Keratinocyte (primary cell): ENCODE data around the gene BRD1. TPM values are rescaled to one million over a fixed set of nuclear protein-coding genes. Genes with fewer than 3 reads are reported as not detected.

ENCODE experiments used
- DNase-seq: peaks from one replicate; pipeline ENCODE4 v3.0.0-alpha.2; 2011; ENCODE audit warnings: low read depth, missing footprints, low spot score
- FAIRE-seq: peaks from 2 replicates; lab custom pipeline; 2011; peaks lifted over from hg19 to GRCh38; lab: Jason Lieb, UNC
- H2AFZ ChIP-seq: 2 replicates; pipeline ENCODE4 v1.6.0; 2012; ENCODE audit warnings: low read length, control low read depth, inconsistent platforms; ENCODE audit not compliant: control insufficient read depth
- H3K27ac ChIP-seq: 2 replicates; pipeline ENCODE4 v1.5.1; 2011; ENCODE audit warnings: low read length; ENCODE audit not compliant: control insufficient read depth, insufficient read depth
- H3K27me3 ChIP-seq: 3 replicates; pipeline ENCODE4 v1.6.0; 2011; ENCODE audit warnings: low read length; ENCODE audit not compliant: control insufficient read depth, insufficient read depth; ENCODE audit errors: extremely low read depth
- H3K36me3 ChIP-seq, 2 experiments: 2 replicates in 1 of 2; 3 replicates in 1 of 2; pipeline ENCODE4 v1.5.1; 2011; ENCODE audit warnings: low read length in 2 of 2, mild to moderate bottlenecking in 1 of 2; ENCODE audit not compliant: control insufficient read depth in 2 of 2, insufficient read depth in 2 of 2; ENCODE audit errors: extremely low read depth in 1 of 2
- H3K4me1 ChIP-seq: 3 replicates; pipeline ENCODE4 v1.5.1; 2011; ENCODE audit warnings: low read length; ENCODE audit not compliant: control insufficient read depth, insufficient read depth; ENCODE audit errors: extremely low read depth
- H3K4me2 ChIP-seq: 3 replicates; pipeline ENCODE4 v1.6.0; 2011; ENCODE audit warnings: low read depth, low read length; ENCODE audit not compliant: control insufficient read depth, insufficient read depth; ENCODE audit errors: extremely low read depth
- H3K4me3 ChIP-seq, 3 experiments: fragments of 200-600 bp in 1 of 3; sonication (generic) in 1 of 3; 2 replicates in 2 of 3; 3 replicates in 1 of 3; pipeline ENCODE4 v1.5.1; 2011 to 2016; ENCODE audit warnings: low read length in 3 of 3, mild to moderate bottlenecking in 3 of 3, control low read depth in 2 of 3, inconsistent platforms in 1 of 3, low read depth in 1 of 3, mixed read lengths in 1 of 3, mixed run types in 1 of 3, moderate library complexity in 1 of 3; ENCODE audit not compliant: control insufficient read depth in 2 of 3, insufficient read depth in 2 of 3; ENCODE audit errors: extremely low read depth in 1 of 3
- H3K79me2 ChIP-seq: 2 replicates; pipeline ENCODE4 v1.6.0; 2012; ENCODE audit warnings: low read length; ENCODE audit not compliant: control insufficient read depth, insufficient read depth
- H3K9ac ChIP-seq: 3 replicates; pipeline ENCODE4 v1.6.0; 2011; ENCODE audit warnings: low read length; ENCODE audit not compliant: control insufficient read depth, insufficient read depth; ENCODE audit errors: extremely low read depth
- H3K9me1 ChIP-seq: 3 replicates; pipeline ENCODE4 v1.6.0; 2011; ENCODE audit warnings: low read length; ENCODE audit not compliant: control insufficient read depth, insufficient read depth; ENCODE audit errors: extremely low read depth
- H3K9me3 ChIP-seq: 2 replicates; pipeline ENCODE4 v1.5.1; 2012; ENCODE audit warnings: low read depth, low read length; ENCODE audit not compliant: control insufficient read depth
- H4K20me1 ChIP-seq: 3 replicates; pipeline ENCODE4 v1.6.0; 2011; ENCODE audit warnings: low read length; ENCODE audit not compliant: control insufficient read depth, insufficient read depth; ENCODE audit errors: extremely low read depth
- CTCF ChIP-seq, 3 experiments: IDR thresholded peaks in 1 of 3; conservative IDR thresholded peaks in 1 of 3; optimal IDR thresholded peaks in 1 of 3; 2 replicates in 2 of 3; 3 replicates in 1 of 3; pipeline versions ENCODE3 to v1.5.1; 2011; ENCODE audit warnings: low read length in 3 of 3, mild to moderate bottlenecking in 3 of 3, moderate library complexity in 2 of 3, control low read depth in 1 of 3, inconsistent platforms in 1 of 3; ENCODE audit not compliant: insufficient read depth in 2 of 3; ENCODE audit errors: extremely low read depth in 1 of 3
- EZH2 ChIP-seq: IDR thresholded peaks from one replicate; pipeline ENCODE4 v1.6.1; 2012; ENCODE audit warnings: inconsistent platforms, mild to moderate bottlenecking, low read length, moderate library complexity
- dilution Hi-C: fragments of 300-500 bp; cut with MboI; formaldehyde crosslinking; loops from one replicate; pipeline ENCODE4 v1.7.0; 2020; ENCODE audit warnings: low sequenced_read_pairs; ENCODE audit not compliant: extremely low pct_ligation_motif_present
- polyA plus RNA-seq, 5 experiments: library from polyadenylated mRNA; depleted of rRNA in 3 of 5; stranded (reverse) in 3 of 5; stranded (forward) in 1 of 5; unstranded in 1 of 5; fragments of >200 nt; gene quantifications; 1 replicate in 1 of 5; 2 replicates in 3 of 5; 3 replicates in 1 of 5; pipeline versions ENCODE4 v1.2.1 to v1.2.3, GENCODE V29; 2011 to 2012; ENCODE audit warnings: missing spikeins in 2 of 5, low read depth in 1 of 5, low replicate concordance in 1 of 5

The BRD1 gene
- polyA plus RNA-seq, 1 donor (not counting 4 experiments of a cell fraction or from before 2014, with no cell fraction given) = 4.3 TPM

GRCh38 chr22:49861642-49862495, 34.2 kb upstream of the BRD1 start:
- H3K4me3 ChIP-seq = no peak overlapping the region
- FAIRE-seq (no peak), DNase-seq (no peak)
- H3K4me2 ChIP-seq = no peak overlapping the region
- dilution Hi-C loops = no loop called here
- H3K36me3 ChIP-seq = peaks cover 0 to 7% of the 10 kb centered on the region in 2 experiments
- peaks cover 5% of the 10 kb centered on the region for H3K9me3 ChIP-seq
- H4K20me1 ChIP-seq = peaks cover 11% of the 10 kb centered on the region
- H3K9ac ChIP-seq = no peak overlapping the region
- peaks cover 95% of the 10 kb centered on the region for H3K79me2 ChIP-seq
- no peaks in the 10 kb centered on the region for H3K9me1 ChIP-seq
- no peak overlapping the region for H2AFZ ChIP-seq
- no peaks in the 10 kb centered on the region for H3K4me1 ChIP-seq
- H3K27me3 ChIP-seq = no peaks in the 10 kb centered on the region
- H3K27ac ChIP-seq = no peak overlapping the region
- no peak for TF ChIP-seq CTCF (optimal IDR thresholded peaks at IDR 0.05 in 1 of 3, IDR thresholded peaks at IDR 0.05 in 1 of 3, conservative IDR thresholded peaks at IDR 0.05 in 1 of 3; ENCODE audit: extremely low read depth in 1 of 3, insufficient read depth in 2 of 3, low read length in 3 of 3)
- TF ChIP-seq EZH2 = no peak

GRCh38 chr22:49858827-49859226, 31.2 kb upstream of the BRD1 start:
- DNase-seq (no peak), FAIRE-seq (no peak)
- Histone ChIP-seq H3K9me1 (peaks cover 7% of the 10 kb centered on the region), H3K4me1 (peaks cover 13% of the 10 kb centered on the region), H2AFZ (no peak overlapping the region), H3K27me3 (no peaks in the 10 kb centered on the region), H3K9ac (no peak overlapping the region), H3K4me2 (no peak overlapping the region), H3K36me3 (peaks cover 1 to 4% of the 10 kb centered on the region in 2 experiments), H3K79me2 (peaks cover 93% of the 10 kb centered on the region), H4K20me1 (peaks cover 13% of the 10 kb centered on the region), H3K9me3 (no peaks in the 10 kb centered on the region), H3K27ac (no peak overlapping the region), H3K4me3 (no peak overlapping the region)
- dilution Hi-C loops = no loop called here
- no peak for TF ChIP-seq CTCF (optimal IDR thresholded peaks at IDR 0.05 in 1 of 3, IDR thresholded peaks at IDR 0.05 in 1 of 3, conservative IDR thresholded peaks at IDR 0.05 in 1 of 3; ENCODE audit: extremely low read depth in 1 of 3, insufficient read depth in 2 of 3, low read length in 3 of 3)
- TF ChIP-seq EZH2 = no peak
